H9 (cell line): ENCODE data around the gene EPAS1. TPM values are rescaled to one million over a fixed set of nuclear protein-coding genes. Genes with fewer than 3 reads are reported as not detected.

ENCODE experiments used
- DNase-seq: peaks from one replicate; pipeline ENCODE4 v3.0.0-alpha.2; 2017
- H2AFZ ChIP-seq: one replicate; pipeline ENCODE4 v1.6.1; 2013; ENCODE audit warnings: mild to moderate bottlenecking, low read length, control low read depth, moderate library complexity
- H2AK5ac ChIP-seq: 2 replicates; pipeline ENCODE4 v1.6.1; 2013; ENCODE audit warnings: low read length, control low read depth, mixed read lengths; ENCODE audit not compliant: insufficient read length
- H2BK120ac ChIP-seq: one replicate; pipeline ENCODE4 v1.6.1; 2013; ENCODE audit warnings: low read depth, mild to moderate bottlenecking, low read length, control low read depth, inconsistent platforms; ENCODE audit not compliant: poor library complexity, severe bottlenecking
- H2BK12ac ChIP-seq: 2 replicates; pipeline ENCODE4 v1.6.1; 2013; ENCODE audit warnings: low read length, control low read depth, mixed read lengths, low read depth; ENCODE audit not compliant: insufficient read length
- H2BK15ac ChIP-seq: 2 replicates; pipeline ENCODE4 v1.6.1; 2013; ENCODE audit warnings: low read depth, low read length, control low read depth
- H2BK20ac ChIP-seq: one replicate; pipeline ENCODE4 v1.6.1; 2013; ENCODE audit warnings: low read depth, mild to moderate bottlenecking, low read length, control low read depth, inconsistent platforms; ENCODE audit not compliant: poor library complexity, severe bottlenecking
- H2BK5ac ChIP-seq: 2 replicates; pipeline ENCODE4 v1.6.1; 2013; ENCODE audit warnings: low read length, control low read depth, mixed read lengths; ENCODE audit not compliant: insufficient read length
- H3K14ac ChIP-seq: 2 replicates; pipeline ENCODE4 v1.6.1; 2013; ENCODE audit warnings: low read length, control low read depth; ENCODE audit not compliant: insufficient read depth
- H3K18ac ChIP-seq: 2 replicates; pipeline ENCODE4 v1.6.1; 2013; ENCODE audit warnings: low read depth, mild to moderate bottlenecking, mixed read lengths, low read length, control low read depth; ENCODE audit not compliant: insufficient read length
- H3K23ac ChIP-seq: 2 replicates; pipeline ENCODE4 v1.6.1; 2013; ENCODE audit warnings: low read length, control low read depth, mixed read lengths, low read depth; ENCODE audit not compliant: insufficient read length
- H3K23me2 ChIP-seq: 2 replicates; pipeline ENCODE4 v1.6.1; 2013; ENCODE audit warnings: low read depth, mild to moderate bottlenecking, mixed read lengths, low read length, control low read depth; ENCODE audit not compliant: insufficient read length, poor library complexity, severe bottlenecking
- H3K27ac ChIP-seq: 2 replicates; pipeline ENCODE4 v1.5.1; 2013; ENCODE audit warnings: low read length, control low read depth, mixed read lengths, low read depth; ENCODE audit not compliant: insufficient read length
- H3K27me3 ChIP-seq: 2 replicates; pipeline ENCODE4 v1.6.1; 2013; ENCODE audit warnings: low read length, control low read depth, inconsistent platforms; ENCODE audit not compliant: insufficient read depth
- H3K4ac ChIP-seq: 2 replicates; pipeline ENCODE4 v1.6.1; 2013; ENCODE audit warnings: low read depth, mild to moderate bottlenecking, control low read depth, inconsistent platforms, low read length, moderate library complexity
- H3K4me1 ChIP-seq: 2 replicates; pipeline ENCODE4 v1.6.1; 2013; ENCODE audit warnings: low read length, control low read depth, inconsistent platforms; ENCODE audit not compliant: insufficient read depth
- H3K4me2 ChIP-seq: 2 replicates; pipeline ENCODE4 v1.6.1; 2013; ENCODE audit warnings: low read length, control low read depth, mixed read lengths; ENCODE audit not compliant: insufficient read length, insufficient read depth
- H3K56ac ChIP-seq: 2 replicates; pipeline ENCODE4 v1.6.1; 2013; ENCODE audit warnings: low read depth, mild to moderate bottlenecking, mixed read lengths, low read length, control low read depth; ENCODE audit not compliant: insufficient read length
- H3K79me1 ChIP-seq: 2 replicates; pipeline ENCODE4 v1.6.1; 2013; ENCODE audit warnings: low read depth, mild to moderate bottlenecking, moderate library complexity, low read length, control low read depth, inconsistent platforms; ENCODE audit not compliant: insufficient read depth, poor library complexity, severe bottlenecking
- H3K79me2 ChIP-seq: 2 replicates; pipeline ENCODE4 v1.6.1; 2013; ENCODE audit warnings: low read length, control low read depth, inconsistent platforms; ENCODE audit not compliant: insufficient read depth
- H3K9ac ChIP-seq: 2 replicates; pipeline ENCODE4 v1.6.1; 2013; ENCODE audit warnings: low read length, control low read depth, mixed read lengths; ENCODE audit not compliant: insufficient read length; ENCODE audit errors: extremely low read depth
- H3K9me3 ChIP-seq: one replicate; pipeline ENCODE4 v1.6.1; 2013; ENCODE audit warnings: low read depth, low read length, inconsistent platforms; ENCODE audit not compliant: control insufficient read depth
- H3T11ph ChIP-seq: one replicate; pipeline ENCODE4 v1.6.1; 2013; ENCODE audit warnings: mild to moderate bottlenecking, low read length, control low read depth, inconsistent platforms
- H4K20me1 ChIP-seq: one replicate; pipeline ENCODE4 v1.6.1; 2013; ENCODE audit not compliant: control insufficient read depth, insufficient read length, insufficient read depth
- H4K5ac ChIP-seq: 2 replicates; pipeline ENCODE4 v1.6.1; 2013; ENCODE audit warnings: low read depth, mild to moderate bottlenecking, mixed read lengths, low read length, control low read depth; ENCODE audit not compliant: insufficient read length
- H4K8ac ChIP-seq: replicated peaks from 2 replicates; pipeline ENCODE4 v1.6.1; 2013; ENCODE audit warnings: low read length, control low read depth, mixed read lengths, low read depth; ENCODE audit not compliant: insufficient read length
- H4K91ac ChIP-seq: 2 replicates; pipeline ENCODE4 v1.6.1; 2013; ENCODE audit warnings: low read depth, mild to moderate bottlenecking, moderate library complexity, mixed read lengths, low read length, control low read depth; ENCODE audit not compliant: insufficient read length
- H3K27ac Mint-ChIP-seq, 3 experiments: 2 replicates in 2 of 3; 3 replicates in 1 of 3; pipeline ENCODE4 v1.8.0; 2020 to 2021; ENCODE audit warnings: mixed read lengths in 3 of 3, mild to moderate bottlenecking in 1 of 3, moderate library complexity in 1 of 3
- H3K27me3 Mint-ChIP-seq: 2 replicates; pipeline ENCODE4 v1.8.0; 2021; ENCODE audit warnings: low read depth, mild to moderate bottlenecking, moderate library complexity, mixed read lengths
- H3K36me3 Mint-ChIP-seq, 3 experiments: 2 replicates in 2 of 3; 3 replicates in 1 of 3; pipeline ENCODE4 v1.8.0; 2020 to 2021; ENCODE audit warnings: low read depth in 3 of 3, mixed read lengths in 3 of 3; ENCODE audit not compliant: insufficient read depth in 1 of 3
- H3K4me1 Mint-ChIP-seq, 2 experiments: 2 replicates each; pipeline ENCODE4 v1.8.0; 2020; ENCODE audit warnings: mixed read lengths in 2 of 2
- H3K4me3 Mint-ChIP-seq, 2 experiments: 2 replicates in 1 of 2; 3 replicates in 1 of 2; pipeline ENCODE4 v1.8.0; 2020 to 2021; ENCODE audit warnings: mild to moderate bottlenecking in 2 of 2, mixed read lengths in 2 of 2, moderate library complexity in 1 of 2
- H3K9me3 Mint-ChIP-seq, 2 experiments: 2 replicates in 1 of 2; 3 replicates in 1 of 2; pipeline ENCODE4 v1.8.0; 2020; ENCODE audit warnings: mild to moderate bottlenecking in 2 of 2, mixed read lengths in 2 of 2, moderate library complexity in 1 of 2
- CTCF ChIP-seq: fragments of 200-600 bp; sonication (generic); conservative IDR thresholded peaks from 3 replicates; pipeline ENCODE4 v1.8.0; 2021; ENCODE audit warnings: antibody characterized with exemption, mild to moderate bottlenecking
- WGBS: extraction: QIAGEN DNeasy Blood & Tissue Kit; methylation state at CpG from one replicate; pipeline ENCODE4 v1.1.7; 2013; ENCODE audit warnings: missing lambda C conversion rate, low lambda C conversion rate, mixed read lengths; ENCODE audit not compliant: insufficient read length; ENCODE audit errors: extremely low coverage; 5-methylcytosine and 5-hydroxymethylcytosine counted together
- total RNA-seq: library from RNA; stranded (reverse); gene quantifications from 2 replicates; pipeline ENCODE4 v1.2.1, GENCODE V29; 2021

The EPAS1 gene
- total RNA-seq, 1 experiment from 2014 or later, result 1.1 TPM

GRCh38 chr2:46281939-46282338 is 15.3 kb upstream of the EPAS1 start:
- no peaks in the 10 kb centered on the region for H3K9me3 ChIP-seq
- no peak overlapping the region for H3K27ac Mint-ChIP-seq
- no peaks in the 10 kb centered on the region for H3K79me1 ChIP-seq
- H3T11ph ChIP-seq, result no peak overlapping the region
- no peak overlapping the region for H3K14ac ChIP-seq
- no peak overlapping the region for H2BK120ac ChIP-seq
- H2BK20ac ChIP-seq, result no peak overlapping the region
- TF ChIP-seq CTCF, result no peak
- H2BK5ac ChIP-seq, result no peak overlapping the region
- no peaks in the 10 kb centered on the region for H3K27me3 ChIP-seq
- no peaks in the 10 kb centered on the region for H3K79me2 ChIP-seq
- no peak overlapping the region for H4K5ac ChIP-seq
- H3K56ac ChIP-seq, result no peak overlapping the region
- peaks cover 21% of the 10 kb centered on the region for H3K27me3 Mint-ChIP-seq
- no peaks in the 10 kb centered on the region for H3K9me3 Mint-ChIP-seq
- no peak overlapping the region for H3K18ac ChIP-seq
- no peak overlapping the region for H2BK12ac ChIP-seq
- H2BK15ac ChIP-seq, result no peak overlapping the region
- H3K36me3 Mint-ChIP-seq, result no peaks in the 10 kb centered on the region; a peak in 1 of 7 replicates
- peaks cover 12 to 17% of the 10 kb centered on the region in 2 experiments for H3K4me1 Mint-ChIP-seq
- no peak overlapping the region for H3K4me3 Mint-ChIP-seq
- no peaks in the 10 kb centered on the region for H4K20me1 ChIP-seq
- DNase-seq, result no peak
- H4K8ac ChIP-seq, result no peak overlapping the region
- H4K91ac ChIP-seq, result no peak overlapping the region
- no peaks in the 10 kb centered on the region; the same call in 1 of the 2 replicates for H3K4me1 ChIP-seq
- WGBS, result no CpG with 5 or more reads among the region's 1 CpG
- no peak overlapping the region for H3K9ac ChIP-seq
- H3K23me2 ChIP-seq, result no peaks in the 10 kb centered on the region
- no peak overlapping the region for H3K4me2 ChIP-seq
- H2AK5ac ChIP-seq, result no peak overlapping the region
- no peak overlapping the region for H3K27ac ChIP-seq
- H2AFZ ChIP-seq, result no peak overlapping the region
- H3K4ac ChIP-seq, result no peak overlapping the region
- no peak overlapping the region for H3K23ac ChIP-seq
